22Rv1 (cell line): ENCODE measurements around the gene HPSE2.

ENCODE experiments used
- ZFX ChIP-seq: fragments of 450-650 bp; IDR thresholded peaks from 2 replicates; pipeline ENCODE4 v1.6.1; 2017; ENCODE audit warnings: antibody characterized with exemption, borderline replicate concordance
- TF ChIP-seq, protein P1 (sequence below): fragments of 450-650 bp; IDR thresholded peaks from 2 replicates; pipeline ENCODE4 v1.5.1; 2017; ENCODE audit warnings: mild to moderate bottlenecking

GRCh38 chr10:98410135-98410743, 825.4 kb downstream of the HPSE2 start:
- TF ChIP-seq, protein P1, sequence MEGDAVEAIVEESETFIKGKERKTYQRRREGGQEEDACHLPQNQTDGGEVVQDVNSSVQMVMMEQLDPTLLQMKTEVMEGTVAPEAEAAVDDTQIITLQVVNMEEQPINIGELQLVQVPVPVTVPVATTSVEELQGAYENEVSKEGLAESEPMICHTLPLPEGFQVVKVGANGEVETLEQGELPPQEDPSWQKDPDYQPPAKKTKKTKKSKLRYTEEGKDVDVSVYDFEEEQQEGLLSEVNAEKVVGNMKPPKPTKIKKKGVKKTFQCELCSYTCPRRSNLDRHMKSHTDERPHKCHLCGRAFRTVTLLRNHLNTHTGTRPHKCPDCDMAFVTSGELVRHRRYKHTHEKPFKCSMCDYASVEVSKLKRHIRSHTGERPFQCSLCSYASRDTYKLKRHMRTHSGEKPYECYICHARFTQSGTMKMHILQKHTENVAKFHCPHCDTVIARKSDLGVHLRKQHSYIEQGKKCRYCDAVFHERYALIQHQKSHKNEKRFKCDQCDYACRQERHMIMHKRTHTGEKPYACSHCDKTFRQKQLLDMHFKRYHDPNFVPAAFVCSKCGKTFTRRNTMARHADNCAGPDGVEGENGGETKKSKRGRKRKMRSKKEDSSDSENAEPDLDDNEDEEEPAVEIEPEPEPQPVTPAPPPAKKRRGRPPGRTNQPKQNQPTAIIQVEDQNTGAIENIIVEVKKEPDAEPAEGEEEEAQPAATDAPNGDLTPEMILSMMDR: no peak
- TF ChIP-seq ZFX: no peak
